Measurements from ENCODE around the gene KRT8. TPM values are rescaled to one million over a fixed set of nuclear protein-coding genes. Genes with fewer than 3 reads are reported as not detected.
A peak's percentile ranks its signal among the peaks of the same experiment; 100 is the strongest.

Gene KRT8
- total RNA-seq, 1 donor from 2014 or later, result 2,570 TPM

- Histone ChIP-seq H3K4me2 (ENCODE audit: low read length) (no peak overlapping the region), H3K4me1 (ENCODE audit: insufficient read depth, low read length) (peaks cover 3% of the 10 kb centered on the region), H2AFZ (ENCODE audit: low read depth, low read length) (no peak overlapping the region), H3K27ac (ENCODE audit: low read depth, low read length) (no peak overlapping the region), H3K27me3 (ENCODE audit: insufficient read depth, low read length) (no peaks in the 10 kb centered on the region), H3K4me3 (ENCODE audit: insufficient read depth, low read depth, low read length) (no peak overlapping the region), H3K9me3 (ENCODE audit: insufficient read depth, low read depth, low read length) (no peaks in the 10 kb centered on the region), H4K20me1 (ENCODE audit: insufficient read depth, low read length) (no peaks in the 10 kb centered on the region), H3K36me3 (ENCODE audit: insufficient read depth, low read length) (no peaks in the 10 kb centered on the region), H3K9ac (ENCODE audit: low read length) (no peak overlapping the region), H3K79me2 (ENCODE audit: insufficient read depth, low read length) (no peaks in the 10 kb centered on the region)
- Mint-ChIP-seq H3K27me3 (ENCODE audit: low read depth, unreplicated experiment) (peaks cover 9% of the 10 kb centered on the region), H3K27ac (ENCODE audit: unreplicated experiment) (peak overlapping the region; percentile 31), H3K9me3 (ENCODE audit: unreplicated experiment) (no peaks in the 10 kb centered on the region), H3K4me1 (ENCODE audit: low read depth, unreplicated experiment) (peaks cover 6% of the 10 kb centered on the region), H3K36me3 (ENCODE audit: low read depth, unreplicated experiment) (no peaks in the 10 kb centered on the region), H3K4me3 (ENCODE audit: unreplicated experiment) (no peak overlapping the region)
- TF ChIP-seq EZH2 (IDR thresholded peaks at IDR 0.05; ENCODE audit: insufficient read depth, low read length) (no peak), CTCF (IDR thresholded peaks at IDR 0.05; ENCODE audit: insufficient read depth, low read depth, low read length) (peak; percentile 81)
- FAIRE-seq (peak; percentile 20), DNase-seq (ENCODE audit: low read depth) (peak; percentile 39)
These were observed 39.6 kb downstream of the KRT8 start for GRCh38 chr12:52865090-52865944.

GRCh38 chr12:52862023-52862422 lies 42.9 kb downstream of the KRT8 start:
- no peak overlapping the region for H3K4me3 Mint-ChIP-seq (ENCODE audit: unreplicated experiment)
- no peaks in the 10 kb centered on the region for H3K36me3 Mint-ChIP-seq (ENCODE audit: low read depth, unreplicated experiment)
- H3K27ac ChIP-seq (ENCODE audit: low read depth, low read length), result no peak overlapping the region
- no peak overlapping the region for H2AFZ ChIP-seq (ENCODE audit: low read depth, low read length)
- DNase-seq (ENCODE audit: low read depth), result no peak
- no peak overlapping the region for H3K27ac Mint-ChIP-seq (ENCODE audit: unreplicated experiment)
- H3K9me3 ChIP-seq (ENCODE audit: insufficient read depth, low read depth, low read length), result no peaks in the 10 kb centered on the region
- no peak overlapping the region for H3K9ac ChIP-seq (ENCODE audit: low read length)
- H3K27me3 Mint-ChIP-seq (ENCODE audit: low read depth, unreplicated experiment), result peaks cover 9% of the 10 kb centered on the region
- FAIRE-seq, result no peak
- H3K4me1 ChIP-seq (ENCODE audit: insufficient read depth, low read length), result no peaks in the 10 kb centered on the region
- H3K4me2 ChIP-seq (ENCODE audit: low read length), result no peak overlapping the region
- no peaks in the 10 kb centered on the region for H3K27me3 ChIP-seq (ENCODE audit: insufficient read depth, low read length)
- no peaks in the 10 kb centered on the region for H3K79me2 ChIP-seq (ENCODE audit: insufficient read depth, low read length)
- peaks cover 2% of the 10 kb centered on the region for H3K4me1 Mint-ChIP-seq (ENCODE audit: low read depth, unreplicated experiment)
- H4K20me1 ChIP-seq (ENCODE audit: insufficient read depth, low read length), result no peaks in the 10 kb centered on the region
- TF ChIP-seq EZH2 (IDR thresholded peaks at IDR 0.05; ENCODE audit: insufficient read depth, low read length), result no peak
- TF ChIP-seq CTCF (IDR thresholded peaks at IDR 0.05; ENCODE audit: insufficient read depth, low read depth, low read length), result no peak
- H3K36me3 ChIP-seq (ENCODE audit: insufficient read depth, low read length), result no peaks in the 10 kb centered on the region
- no peaks in the 10 kb centered on the region for H3K9me3 Mint-ChIP-seq (ENCODE audit: unreplicated experiment)
- H3K4me3 ChIP-seq (ENCODE audit: insufficient read depth, low read depth, low read length), result no peak overlapping the region

GRCh38 chr12:52861511-52861910 lies 43.4 kb downstream of the KRT8 start:
- Mint-ChIP-seq H3K27ac (ENCODE audit: unreplicated experiment) (no peak overlapping the region), H3K9me3 (ENCODE audit: unreplicated experiment) (no peaks in the 10 kb centered on the region)
- no peak overlapping the region for H3K9ac ChIP-seq (ENCODE audit: low read length)

More at GRCh38 chr12:52861511-52861910, 43.4 kb downstream of the KRT8 start:
- H3K79me2 ChIP-seq (ENCODE audit: insufficient read depth, low read length), result no peaks in the 10 kb centered on the region
- H3K4me2 ChIP-seq (ENCODE audit: low read length), result no peak overlapping the region
- H3K27ac ChIP-seq (ENCODE audit: low read depth, low read length), result no peak overlapping the region
- H3K36me3 ChIP-seq (ENCODE audit: insufficient read depth, low read length), result no peaks in the 10 kb centered on the region
- H3K4me1 ChIP-seq (ENCODE audit: insufficient read depth, low read length), result no peaks in the 10 kb centered on the region
- peaks cover 2% of the 10 kb centered on the region for H3K4me1 Mint-ChIP-seq (ENCODE audit: low read depth, unreplicated experiment)
- H2AFZ ChIP-seq (ENCODE audit: low read depth, low read length), result no peak overlapping the region
- H3K27me3 Mint-ChIP-seq (ENCODE audit: low read depth, unreplicated experiment), result peaks cover 11% of the 10 kb centered on the region
- TF ChIP-seq CTCF (IDR thresholded peaks at IDR 0.05; ENCODE audit: insufficient read depth, low read depth, low read length) (no peak), EZH2 (IDR thresholded peaks at IDR 0.05; ENCODE audit: insufficient read depth, low read length) (no peak)
- FAIRE-seq (no peak), DNase-seq (ENCODE audit: low read depth) (no peak)
- H3K4me3 ChIP-seq (ENCODE audit: insufficient read depth, low read depth, low read length), result no peak overlapping the region
- H3K4me3 Mint-ChIP-seq (ENCODE audit: unreplicated experiment), result no peak overlapping the region
- no peaks in the 10 kb centered on the region for H3K36me3 Mint-ChIP-seq (ENCODE audit: low read depth, unreplicated experiment)
- H3K9me3 ChIP-seq (ENCODE audit: insufficient read depth, low read depth, low read length), result no peaks in the 10 kb centered on the region
- H4K20me1 ChIP-seq (ENCODE audit: insufficient read depth, low read length), result no peaks in the 10 kb centered on the region
- H3K27me3 ChIP-seq (ENCODE audit: insufficient read depth, low read length), result no peaks in the 10 kb centered on the region
